HepG2 (cell line): ENCODE measurements around the gene PRSS27. TPM values are rescaled to one million over a fixed set of nuclear protein-coding genes. Genes with fewer than 3 reads are reported as not detected.

ENCODE experiments used
- AFF4 ChIP-seq: sonication (generic); formaldehyde crosslinking; IDR thresholded peaks from 2 replicates; pipeline ENCODE4 v1.4.0; 2020; ENCODE audit warnings: missing genetic modification reagents
- E2F5 ChIP-seq: sonication (generic); formaldehyde crosslinking; conservative IDR thresholded peaks from 2 replicates; pipeline ENCODE4 v1.4.0; 2020; ENCODE audit warnings: missing genetic modification reagents
- HNRNPUL1 ChIP-seq: fragments of 200-400 bp; formaldehyde crosslinking; IDR thresholded peaks from 2 replicates; pipeline ENCODE4 v1.6.1; 2017; ENCODE audit warnings: low read depth, mild to moderate bottlenecking, low read length, moderate library complexity
- KIAA2018 ChIP-seq: sonication (generic); formaldehyde crosslinking; IDR thresholded peaks from 2 replicates; pipeline ENCODE4 v1.5.0; 2020; ENCODE audit warnings: mild to moderate bottlenecking, missing genetic modification reagents, borderline replicate concordance
- MAFG ChIP-seq: sonication (generic); formaldehyde crosslinking; IDR thresholded peaks from 2 replicates; pipeline ENCODE4 v1.5.1; 2020; ENCODE audit warnings: mild to moderate bottlenecking, missing genetic modification reagents
- XRCC5 ChIP-seq: fragments of 200-400 bp; formaldehyde crosslinking; optimal IDR thresholded peaks from 2 replicates; pipeline ENCODE3; 2017; ENCODE audit warnings: mild to moderate bottlenecking, low read length
- ZNF354B ChIP-seq: sonication (generic); formaldehyde crosslinking; IDR thresholded peaks from 2 replicates; pipeline ENCODE4 v1.8.0; 2022; ENCODE audit warnings: mild to moderate bottlenecking, missing genetic modification reagents
- ZNF549 ChIP-seq: sonication (generic); formaldehyde crosslinking; IDR thresholded peaks from 2 replicates; pipeline ENCODE4 v1.5.0; 2020; ENCODE audit warnings: missing genetic modification reagents
- ZNF761 ChIP-seq: sonication (generic); formaldehyde crosslinking; conservative IDR thresholded peaks from 2 replicates; pipeline ENCODE4 v1.4.0; 2020; ENCODE audit warnings: mild to moderate bottlenecking, missing genetic modification reagents
- polyA plus RNA-seq, 8 experiments: library from polyadenylated mRNA; depleted of rRNA in 3 of 8; stranded (reverse) in 7 of 8; unstranded in 1 of 8; fragments of >200 nt; fragmentation: Illumina TruSeq in 4 of 8; extraction: Trizol in 4 of 8; gene quantifications; 2 replicates each; pipeline versions ENCODE4 v1.2.1 to v1.2.3, GENCODE V29; 2011 to 2016; ENCODE audit warnings: low read depth in 4 of 8, missing spikeins in 1 of 8, mixed read lengths in 1 of 8; ENCODE audit not compliant: insufficient read depth in 1 of 8
- total RNA-seq, 5 experiments: library from RNA; depleted of rRNA; stranded (reverse); fragments of >200 nt; fragmentation: Illumina TruSeq; extraction: Trizol; gene quantifications; 2 replicates each; pipeline ENCODE4 v1.2.3, GENCODE V29; 2016; ENCODE audit warnings: low read depth in 1 of 5

The PRSS27 gene
- total and polyA plus RNA-seq, 2 of the 13 experiments (the other 11 are each of a cell fraction or from before 2014, with no cell fraction given) = 0.20 to 0.73 TPM

GRCh38 chr16:2720719-2721633, 952 bp upstream of the PRSS27 start (continued):
- TF ChIP-seq XRCC5 (no peak), HNRNPUL1 (no peak), ZNF761 (CRISPR knock-in tag) (no peak), KIAA2018 (no peak), ZNF549 (CRISPR knock-in tag) (no peak), ZNF354B (CRISPR knock-in tag) (no peak), E2F5 (CRISPR knock-in tag) (no peak), MAFG (no peak), AFF4 (CRISPR knock-in tag) (no peak)
